ENCODE results near the gene ASTL. TPM values are rescaled to one million over a fixed set of nuclear protein-coding genes. Genes with fewer than 3 reads are reported as not detected.
"Not testable (repeated sequence)": the region's sequence is repeated elsewhere in the genome, so short reads cannot be mapped to it uniquely, and the experiment has no call there.

Gene ASTL
- total RNA-seq, 1 donor from 2014 or later = 2.4 TPM

- peak overlapping the region; percentile 95 for H3K27ac Mint-ChIP-seq
- H3K27me3 Mint-ChIP-seq = no peaks in the 10 kb centered on the region
- intact Hi-C loops (cut with micrococcal nuclease) = loop anchor here (1.0 to 5.0 kb wide), 4 partner anchors 10 to 380 kb away; no protein-coding TSS in a partner anchor
- H3K36me3 Mint-ChIP-seq (ENCODE audit: low read depth) = peaks cover 27% of the 10 kb centered on the region
- DNase-seq = peak; percentile 79
- peaks cover 56% of the 10 kb centered on the region for H3K4me1 Mint-ChIP-seq
- no peaks in the 10 kb centered on the region for H3K9me3 Mint-ChIP-seq
- peak overlapping the region; percentile 98 for H3K4me3 Mint-ChIP-seq
Observed at GRCh38 chr2:96146881-96147592, 8.7 kb upstream of the ASTL start.

GRCh38 chr2:96146153-96146880, 8.0 kb upstream of the ASTL start:
- Mint-ChIP-seq H3K9me3 (no peaks in the 10 kb centered on the region), H3K27ac (peak overlapping the region; percentile 95), H3K36me3 (ENCODE audit: low read depth) (peaks cover 32% of the 10 kb centered on the region), H3K27me3 (no peaks in the 10 kb centered on the region), H3K4me3 (peak overlapping the region; percentile 98), H3K4me1 (peaks cover 53% of the 10 kb centered on the region)
- intact Hi-C loops (cut with micrococcal nuclease) = loop anchor here (1.0 to 5.0 kb wide), 4 partner anchors 11 to 381 kb away; no protein-coding TSS in a partner anchor
- peak; percentile 96 for DNase-seq

GRCh38 chr2:96145848-96146152, 7.5 kb upstream of the ASTL start:
- peaks cover 38% of the 10 kb centered on the region for H3K36me3 Mint-ChIP-seq (ENCODE audit: low read depth)
- DNase-seq = no peak
- H3K4me3 Mint-ChIP-seq = peak overlapping the region; percentile 98
- no peaks in the 10 kb centered on the region for H3K27me3 Mint-ChIP-seq
- peaks cover 54% of the 10 kb centered on the region for H3K4me1 Mint-ChIP-seq
- no peaks in the 10 kb centered on the region for H3K9me3 Mint-ChIP-seq
- intact Hi-C loops (cut with micrococcal nuclease) = loop anchor here (1.0 to 5.0 kb wide), 8 partner anchors 12 to 382 kb away; partner anchors contain the start of genes ADRA2B, CIAO1, NCAPH and STARD7
- H3K27ac Mint-ChIP-seq = peak overlapping the region; percentile 95

DNA sequence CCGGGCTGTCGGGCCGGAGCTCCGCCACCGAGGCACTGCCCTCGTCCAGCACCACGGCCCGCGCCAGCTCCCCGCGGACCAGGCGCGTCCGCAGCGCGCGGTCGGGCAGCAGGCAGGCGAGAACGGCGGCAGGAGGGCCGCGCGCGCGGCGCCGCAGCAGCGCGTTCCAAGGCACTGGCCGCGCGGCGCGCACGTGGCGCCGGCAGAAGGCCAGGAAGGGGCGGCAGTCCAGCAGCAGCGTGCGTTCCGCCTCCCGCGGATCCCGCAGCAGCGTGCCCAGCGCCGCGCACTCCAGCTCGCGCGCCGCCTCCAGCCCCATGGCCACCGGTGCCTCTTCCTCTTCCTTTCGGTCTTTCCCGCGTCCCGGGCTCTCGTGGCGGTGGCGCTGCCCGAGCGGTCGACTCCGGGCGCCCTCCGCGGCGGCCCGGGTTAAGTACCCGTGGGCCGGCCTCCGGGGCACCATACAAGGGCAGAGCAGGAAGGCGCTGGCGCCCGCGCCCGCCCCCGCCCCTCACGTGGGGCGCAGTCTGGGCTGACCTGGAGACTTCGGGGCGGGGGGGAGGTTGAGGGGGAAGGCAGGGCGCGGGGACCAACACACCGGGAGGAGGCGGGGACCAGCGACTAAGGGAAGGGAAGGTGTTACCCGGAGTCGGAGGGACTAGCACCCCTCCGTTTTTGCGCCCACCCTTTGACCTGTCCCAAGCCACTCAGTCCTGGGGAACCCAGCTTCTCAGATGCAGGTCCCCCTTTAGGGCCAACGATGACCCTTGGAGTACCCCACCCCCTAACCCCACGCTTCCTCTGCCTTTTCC, 6.9 kb upstream of the ASTL start, which contains the start of gene DUSP2:
Gene DUSP2 (minus strand): TSS at position 405 of the 812 bp plus-strand sequence. CDS start 86 bp downstream, at position 319.
- Mint-ChIP-seq H3K9me3 (no peaks in the 10 kb centered on the region), H3K36me3 (ENCODE audit: low read depth) (peaks cover 38% of the 10 kb centered on the region), H3K4me1 (peaks cover 52% of the 10 kb centered on the region), H3K27ac (peak within 1 kb of the TSS; percentile 95), H3K27me3 (no peaks in the 10 kb centered on the region), H3K4me3 (peak within 1 kb of the TSS; percentile 98)
- intact Hi-C loops (cut with micrococcal nuclease) = loop anchor here (1.0 to 5.0 kb wide), 6 partner anchors 29 to 382 kb away; partner anchors contain the start of genes ADRA2B, CIAO1, NCAPH and STARD7
- peak; percentile 97 for DNase-seq

- Mint-ChIP-seq H3K4me3 (peak overlapping the region; percentile 98), H3K27ac (peak overlapping the region; percentile 95), H3K36me3 (ENCODE audit: low read depth) (peaks cover 38% of the 10 kb centered on the region), H3K4me1 (peaks cover 51% of the 10 kb centered on the region), H3K9me3 (no peaks in the 10 kb centered on the region), H3K27me3 (no peaks in the 10 kb centered on the region)
- intact Hi-C loops (cut with micrococcal nuclease) = loop anchor here (1.0 to 5.0 kb wide), 6 partner anchors 28 to 383 kb away; partner anchors contain the start of genes ADRA2B, CIAO1, NCAPH and STARD7
- DNase-seq = peak; percentile 83
Observed at GRCh38 chr2:96144481-96145035, 6.3 kb upstream of the ASTL start.

GRCh38 chr2:96143848-96144480, 5.7 kb upstream of the ASTL start:
- Mint-ChIP-seq H3K27ac (peak overlapping the region; percentile 95), H3K4me3 (peak overlapping the region; percentile 98), H3K9me3 (no peaks in the 10 kb centered on the region), H3K36me3 (ENCODE audit: low read depth) (peaks cover 38% of the 10 kb centered on the region), H3K27me3 (no peaks in the 10 kb centered on the region), H3K4me1 (peaks cover 51% of the 10 kb centered on the region)
- intact Hi-C loops (cut with micrococcal nuclease) = loop anchor here (2.0 kb wide), 1 partner anchor 65 kb away; the partner anchor contains the start of gene STARD7
- DNase-seq = peak; percentile 81

DNA sequence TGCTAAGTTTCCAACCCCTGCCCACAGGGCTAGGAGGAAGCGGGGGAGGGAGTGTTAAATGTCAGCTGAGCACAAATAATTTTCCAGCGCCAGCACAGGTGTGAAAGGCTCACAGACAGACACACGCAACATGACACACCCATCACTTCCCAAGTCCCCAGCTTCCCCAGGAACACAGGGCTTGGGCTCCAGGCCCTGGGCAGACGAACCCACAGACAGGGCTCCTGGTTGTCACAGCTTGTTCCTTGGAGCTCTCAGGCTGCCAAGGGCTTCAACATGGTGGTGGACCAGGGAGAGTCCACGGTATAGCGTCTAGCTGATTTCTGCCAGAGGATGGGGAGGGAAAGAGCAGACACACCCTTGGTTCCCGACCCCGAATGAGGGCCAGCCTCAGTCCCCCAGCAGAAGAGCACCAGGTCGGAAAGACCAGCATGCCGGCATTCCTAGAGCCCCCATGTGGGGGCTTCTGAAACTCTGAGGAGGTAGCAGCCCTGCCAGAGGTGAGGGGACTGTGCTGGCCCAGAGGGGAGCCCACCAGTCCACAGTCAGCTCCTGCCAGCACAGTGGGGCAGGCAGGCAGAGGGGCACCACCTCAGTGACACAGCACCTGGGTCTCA, 5.0 kb upstream of the ASTL start:
- DNase-seq = no peak
- H3K36me3 Mint-ChIP-seq (ENCODE audit: low read depth) = peaks cover 38% of the 10 kb centered on the region
- H3K27me3 Mint-ChIP-seq = no peaks in the 10 kb centered on the region
- H3K4me1 Mint-ChIP-seq = peaks cover 49% of the 10 kb centered on the region
- peak overlapping the region; percentile 98 for H3K4me3 Mint-ChIP-seq
- H3K27ac Mint-ChIP-seq = peak overlapping the region; percentile 85
- intact Hi-C loops (cut with micrococcal nuclease) = no loop called here
- no peaks in the 10 kb centered on the region for H3K9me3 Mint-ChIP-seq

DNA sequence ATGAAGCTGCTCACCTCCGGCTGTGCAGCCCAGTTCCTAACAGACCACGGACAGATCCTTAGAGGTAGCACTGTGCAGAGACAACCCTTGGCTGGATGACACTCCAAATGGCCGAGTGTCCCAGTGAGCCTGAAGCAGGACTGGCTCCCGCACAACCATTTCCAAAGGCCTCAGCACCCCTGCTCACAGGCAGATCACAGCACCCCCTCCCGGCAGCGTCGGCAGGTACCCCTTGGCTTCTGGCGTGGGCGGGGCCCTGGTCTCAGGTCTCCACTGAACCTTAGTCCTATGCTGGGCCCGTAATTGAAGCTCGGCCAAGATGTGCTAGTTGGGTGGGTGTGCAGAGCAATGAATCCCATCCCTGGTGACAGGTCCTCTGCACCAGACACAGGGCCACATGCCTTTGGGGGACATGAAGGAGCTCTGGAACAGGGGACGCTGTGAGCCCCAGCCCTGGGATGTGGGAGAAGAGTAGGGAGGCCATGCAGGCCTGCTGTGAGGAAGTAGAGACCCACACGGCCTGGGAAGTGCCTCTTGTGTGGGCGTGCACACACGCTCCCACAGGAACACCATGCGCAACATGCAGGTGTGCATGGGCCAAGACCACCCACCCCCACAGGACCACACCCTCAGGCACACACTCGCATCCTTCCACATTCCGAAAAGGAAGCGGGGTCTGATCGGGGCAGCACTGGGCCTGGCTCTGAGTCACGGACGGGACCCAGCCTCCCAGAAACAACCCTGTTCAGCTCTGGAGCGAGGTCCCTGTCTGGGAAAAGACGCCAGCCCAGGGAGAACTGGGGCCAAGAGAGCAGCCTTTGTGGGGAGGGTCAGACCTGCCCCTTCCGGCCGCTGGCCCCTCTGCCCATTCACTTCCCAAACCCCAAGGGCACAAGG, 4.2 kb upstream of the ASTL start:
- peaks cover 40% of the 10 kb centered on the region for H3K4me1 Mint-ChIP-seq
- H3K27ac Mint-ChIP-seq = peak overlapping the region; percentile 85
- peak overlapping the region; percentile 98 for H3K4me3 Mint-ChIP-seq
- DNase-seq = peak; percentile 82
- no peaks in the 10 kb centered on the region for H3K9me3 Mint-ChIP-seq
- H3K27me3 Mint-ChIP-seq = no peaks in the 10 kb centered on the region
- peaks cover 38% of the 10 kb centered on the region for H3K36me3 Mint-ChIP-seq (ENCODE audit: low read depth)
- intact Hi-C loops (cut with micrococcal nuclease) = no loop called here

GRCh38 chr2:96141624-96141967, 3.3 kb upstream of the ASTL start:
- Mint-ChIP-seq H3K36me3 (ENCODE audit: low read depth) (peaks cover 38% of the 10 kb centered on the region), H3K4me1 (peaks cover 31% of the 10 kb centered on the region), H3K27ac (peak overlapping the region; percentile 37), H3K4me3 (peak overlapping the region; percentile 98)
- H3K27me3 Mint-ChIP-seq; intact Hi-C loops (cut with micrococcal nuclease); H3K9me3 Mint-ChIP-seq; DNase-seq: not testable (repeated sequence)

DNA sequence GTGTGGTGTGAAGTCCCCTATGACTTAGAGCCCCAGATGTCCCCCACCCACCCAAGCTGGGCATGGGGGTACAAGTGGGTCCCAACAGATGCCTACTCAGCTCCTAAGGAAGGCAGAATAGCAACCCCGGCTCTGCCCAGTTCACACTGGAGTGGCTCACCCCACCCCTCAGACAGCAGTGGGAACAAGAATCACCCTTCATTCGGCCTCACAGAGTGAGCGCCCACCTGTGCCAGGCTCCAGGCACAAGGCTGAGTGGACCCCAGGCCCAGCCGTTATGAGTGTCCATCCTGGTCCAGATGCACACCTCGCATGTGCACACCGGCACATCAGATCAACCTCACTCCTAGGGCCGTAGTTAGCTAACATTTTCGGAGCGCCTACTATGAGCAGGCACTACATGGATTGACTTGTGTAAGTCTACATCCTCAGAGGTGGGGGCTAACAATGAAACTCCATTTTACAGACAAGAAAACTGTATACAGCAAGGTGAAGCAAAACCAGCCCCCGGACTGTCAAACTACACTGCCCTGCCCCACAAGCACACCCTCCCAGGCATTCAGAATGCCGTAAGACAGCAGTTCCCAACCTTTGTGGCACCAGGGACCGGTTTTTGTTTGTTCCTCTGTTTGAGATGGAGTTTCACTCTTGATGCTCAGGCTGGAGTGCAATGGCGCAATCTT, 2.8 kb upstream of the ASTL start:
- DNase-seq = no peak
- Mint-ChIP-seq H3K27me3 (no peaks in the 10 kb centered on the region), H3K9me3 (no peaks in the 10 kb centered on the region), H3K27ac (peak overlapping the region; percentile 37), H3K4me3 (peak overlapping the region; percentile 98), H3K4me1 (peaks cover 28% of the 10 kb centered on the region), H3K36me3 (ENCODE audit: low read depth) (peaks cover 38% of the 10 kb centered on the region)
- intact Hi-C loops (cut with micrococcal nuclease) = no loop called here

- Mint-ChIP-seq H3K4me3 (no peak overlapping the region), H3K27ac (no peak overlapping the region), H3K36me3 (ENCODE audit: low read depth) (peaks cover 33% of the 10 kb centered on the region), H3K4me1 (peaks cover 24% of the 10 kb centered on the region), H3K9me3 (no peaks in the 10 kb centered on the region), H3K27me3 (no peaks in the 10 kb centered on the region)
- intact Hi-C loops (cut with micrococcal nuclease) = no loop called here
- no peak for DNase-seq
Observed at GRCh38 chr2:96139181-96139758, 968 bp upstream of the ASTL start.

Data from activated CD4-positive, alpha-beta T cell treated with anti-CD3 and anti-CD28 coated beads, Interleukin-2, amount 10 ng/mL, durations not matched to agents 24 days and 14 days (primary cell).